Measurements from ENCODE around the gene SPAG16.

Gene SPAG16

DNA sequence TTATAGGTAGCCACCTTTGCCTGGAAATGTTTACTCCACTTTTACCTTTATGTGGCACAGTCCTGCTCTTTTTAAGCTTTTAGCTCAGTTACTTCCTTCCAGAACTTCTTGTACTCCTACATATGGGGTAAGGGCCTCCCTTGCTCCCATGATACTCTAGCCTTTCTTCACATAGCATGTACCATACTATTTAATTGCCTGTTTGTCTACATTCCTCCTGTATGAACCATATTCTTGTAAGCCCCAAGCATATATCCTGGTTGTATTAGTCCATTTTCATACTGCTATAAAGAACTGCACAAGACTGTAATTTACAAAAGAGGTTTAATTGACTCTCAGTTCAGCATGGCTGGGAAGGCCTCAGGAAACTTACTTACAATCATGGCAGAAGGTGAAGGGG is 1035.9 kb downstream of the SPAG16 start:
- Histone ChIP-seq H3K9ac (ENCODE audit: low read length) (no peak overlapping the region), H3K4me3 (ENCODE audit: insufficient read depth, low read length, poor library complexity, severe bottlenecking) (no peak overlapping the region), H3K79me2 (ENCODE audit: insufficient read depth, low read length) (no peaks in the 10 kb centered on the region), H3K4me2 (ENCODE audit: low read depth, low read length, poor library complexity, severe bottlenecking) (no peak overlapping the region), H3K36me3 (ENCODE audit: low read length) (no peaks in the 10 kb centered on the region), H2AFZ (ENCODE audit: low read depth, low read length, severe bottlenecking) (no peak overlapping the region), H4K20me1 (ENCODE audit: low read depth, low read length) (no peaks in the 10 kb centered on the region), H3K9me3 (ENCODE audit: insufficient read depth, low read length) (no peaks in the 10 kb centered on the region), H3K27ac (ENCODE audit: low read depth, low read length) (no peak overlapping the region), H3K9me2 (replicated peaks; ENCODE audit: insufficient read depth, low read length) (no peaks in the 10 kb centered on the region), H3K27me3 (ENCODE audit: low read length) (no peaks in the 10 kb centered on the region), H3F3A (ENCODE audit: insufficient read depth) (no peaks in the 10 kb centered on the region)
- TF ChIP-seq CTCF (IDR thresholded peaks at IDR 0.05; ENCODE audit: insufficient read depth, low read length, poor library complexity, severe bottlenecking): no peak
- no peak for TF ChIP-seq EZH2phosphoT487 (conservative IDR thresholded peaks at IDR 0.05; ENCODE audit: low read length)

DNA sequence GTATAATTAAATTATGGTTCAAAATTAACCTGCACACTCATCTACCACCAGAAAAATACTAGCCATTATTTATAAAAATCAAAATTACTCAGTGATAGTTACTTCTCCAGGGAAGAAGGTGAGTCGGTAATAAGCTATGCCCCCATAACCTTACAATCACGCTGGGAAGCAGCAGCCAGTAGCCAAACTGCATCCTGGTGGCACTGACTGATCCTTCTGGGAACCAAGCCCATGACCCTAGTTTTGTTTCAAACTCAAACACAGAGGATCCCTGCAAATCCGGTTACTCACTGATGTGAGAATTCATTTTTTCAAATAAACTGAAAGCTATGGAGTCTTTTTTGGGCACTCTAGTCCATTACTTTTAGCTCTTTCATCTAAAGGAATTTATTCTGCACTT is 1038.4 kb downstream of the SPAG16 start:
- Histone ChIP-seq H2AFZ (ENCODE audit: low read depth, low read length, severe bottlenecking) (no peak overlapping the region), H3K4me3 (ENCODE audit: insufficient read depth, low read length, poor library complexity, severe bottlenecking) (no peak overlapping the region), H3K27ac (ENCODE audit: low read depth, low read length) (no peak overlapping the region), H3K79me2 (ENCODE audit: insufficient read depth, low read length) (no peaks in the 10 kb centered on the region), H3K9me3 (ENCODE audit: insufficient read depth, low read length) (no peaks in the 10 kb centered on the region), H3K27me3 (ENCODE audit: low read length) (no peaks in the 10 kb centered on the region), H3K4me2 (ENCODE audit: low read depth, low read length, poor library complexity, severe bottlenecking) (no peak overlapping the region), H3K36me3 (ENCODE audit: low read length) (no peaks in the 10 kb centered on the region), H3F3A (ENCODE audit: insufficient read depth) (no peaks in the 10 kb centered on the region), H4K20me1 (ENCODE audit: low read depth, low read length) (no peaks in the 10 kb centered on the region), H3K9me2 (replicated peaks; ENCODE audit: insufficient read depth, low read length) (no peaks in the 10 kb centered on the region), H3K9ac (ENCODE audit: low read length) (no peak overlapping the region)
- TF ChIP-seq CTCF (IDR thresholded peaks at IDR 0.05; ENCODE audit: insufficient read depth, low read length, poor library complexity, severe bottlenecking) (no peak), EZH2phosphoT487 (conservative IDR thresholded peaks at IDR 0.05; ENCODE audit: low read length) (no peak)

DNA sequence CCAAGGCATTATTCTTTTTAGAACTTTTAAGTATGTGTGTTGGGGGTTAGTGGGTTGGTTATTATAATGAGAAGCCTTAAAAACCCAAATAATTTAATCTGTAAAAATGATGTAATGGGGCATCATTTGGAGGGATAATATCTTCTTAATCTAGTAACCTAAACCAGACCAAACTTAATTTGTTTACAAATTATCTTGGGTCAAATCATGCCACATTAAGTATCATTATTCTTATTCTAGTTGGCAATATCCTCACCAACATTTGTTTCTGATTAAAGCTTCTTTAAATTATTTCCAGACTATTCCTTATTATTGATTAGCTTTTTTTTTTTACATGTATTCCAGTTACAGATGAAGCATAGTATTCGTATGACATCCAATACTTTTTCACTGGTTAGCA is 1041.1 kb downstream of the SPAG16 start:
- Histone ChIP-seq H3K79me2 (ENCODE audit: insufficient read depth, low read length) (no peaks in the 10 kb centered on the region), H3K4me2 (ENCODE audit: low read depth, low read length, poor library complexity, severe bottlenecking) (no peak overlapping the region), H3K27ac (ENCODE audit: low read depth, low read length) (no peak overlapping the region), H3K4me3 (ENCODE audit: insufficient read depth, low read length, poor library complexity, severe bottlenecking) (no peak overlapping the region), H3K9ac (ENCODE audit: low read length) (no peak overlapping the region), H3K36me3 (ENCODE audit: low read length) (no peaks in the 10 kb centered on the region), H3K9me2 (replicated peaks; ENCODE audit: insufficient read depth, low read length) (no peaks in the 10 kb centered on the region), H4K20me1 (ENCODE audit: low read depth, low read length) (no peaks in the 10 kb centered on the region), H3K9me3 (ENCODE audit: insufficient read depth, low read length) (no peaks in the 10 kb centered on the region), H2AFZ (ENCODE audit: low read depth, low read length, severe bottlenecking) (no peak overlapping the region), H3K27me3 (ENCODE audit: low read length) (no peaks in the 10 kb centered on the region), H3F3A (ENCODE audit: insufficient read depth) (no peaks in the 10 kb centered on the region)
- no peak for TF ChIP-seq CTCF (IDR thresholded peaks at IDR 0.05; ENCODE audit: insufficient read depth, low read length, poor library complexity, severe bottlenecking)
- no peak for TF ChIP-seq EZH2phosphoT487 (conservative IDR thresholded peaks at IDR 0.05; ENCODE audit: low read length)

DNA sequence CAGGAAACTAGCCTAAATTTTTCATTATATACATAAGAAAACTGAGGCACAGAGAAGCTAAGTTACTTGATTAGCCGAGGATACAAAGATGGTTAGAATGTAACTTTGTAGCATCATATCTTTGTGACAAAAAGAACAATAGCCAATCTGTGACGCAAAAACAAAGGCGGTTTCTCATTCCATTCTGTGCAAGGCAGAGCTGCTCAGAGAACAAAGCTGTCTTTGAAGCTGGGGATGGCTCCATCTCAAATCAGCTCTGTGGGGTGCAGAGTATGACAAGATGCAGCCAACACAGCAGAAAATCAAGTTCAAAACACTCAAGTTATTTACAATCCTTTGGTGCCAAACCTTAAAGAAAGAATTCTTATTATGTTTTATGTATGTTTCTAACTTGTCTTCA is 1044.7 kb downstream of the SPAG16 start:
- Histone ChIP-seq H3K4me3 (ENCODE audit: insufficient read depth, low read length, poor library complexity, severe bottlenecking) (no peak overlapping the region), H3K27me3 (ENCODE audit: low read length) (no peaks in the 10 kb centered on the region), H3K27ac (ENCODE audit: low read depth, low read length) (no peak overlapping the region), H3K4me2 (ENCODE audit: low read depth, low read length, poor library complexity, severe bottlenecking) (no peak overlapping the region), H3K36me3 (ENCODE audit: low read length) (no peaks in the 10 kb centered on the region), H3K9me3 (ENCODE audit: insufficient read depth, low read length) (no peaks in the 10 kb centered on the region), H3F3A (ENCODE audit: insufficient read depth) (no peaks in the 10 kb centered on the region), H3K79me2 (ENCODE audit: insufficient read depth, low read length) (no peaks in the 10 kb centered on the region), H3K9me2 (replicated peaks; ENCODE audit: insufficient read depth, low read length) (no peaks in the 10 kb centered on the region), H2AFZ (ENCODE audit: low read depth, low read length, severe bottlenecking) (no peak overlapping the region), H3K9ac (ENCODE audit: low read length) (no peak overlapping the region), H4K20me1 (ENCODE audit: low read depth, low read length) (no peaks in the 10 kb centered on the region)
- TF ChIP-seq EZH2phosphoT487 (conservative IDR thresholded peaks at IDR 0.05; ENCODE audit: low read length) (no peak), CTCF (IDR thresholded peaks at IDR 0.05; ENCODE audit: insufficient read depth, low read length, poor library complexity, severe bottlenecking) (no peak)
